H1 (cell line): Measurements from ENCODE around the gene CEP350. TPM values are rescaled to one million over a fixed set of nuclear protein-coding genes. Genes with fewer than 3 reads are reported as not detected.

Experiments
- CTCF ChIA-PET: fragments of 300-600 bp; sonication (Branson Sonifier 250); formaldehyde crosslinking; loops from one replicate; lab custom pipeline; 2021; ENCODE audit not compliant: partially characterized antibody; lab: Charles Lee
- POLR2A ChIA-PET: fragments of 300-600 bp; sonication (Branson Sonifier 250); formaldehyde crosslinking; loops from one replicate; lab custom pipeline; 2021; ENCODE audit warnings: inconsistent platforms; ENCODE audit not compliant: partially characterized antibody; lab: Charles Lee
- DNase-seq, 2 experiments: peaks; one replicate each; pipeline versions ENCODE4 v3.0.0 to v3.0.0-alpha.2; 2010 to 2022; ENCODE audit warnings: low spot score in 2 of 2, low read depth in 1 of 2, mixed read lengths in 1 of 2
- FAIRE-seq: peaks from 2 replicates; lab custom pipeline; 2011; peaks lifted over from hg19 to GRCh38; lab: Jason Lieb, UNC
- H2AFZ ChIP-seq: 2 replicates; pipeline ENCODE4 v1.8.1; 2012; ENCODE audit warnings: low read length, inconsistent platforms
- H2AK5ac ChIP-seq: 2 replicates; pipeline ENCODE4 v1.6.1; 2013; ENCODE audit warnings: low read depth, low read length
- H2BK120ac ChIP-seq: replicated peaks from 2 replicates; pipeline ENCODE3; 2013; ENCODE audit warnings: low read depth, low read length, inconsistent platforms
- H2BK12ac ChIP-seq: 2 replicates; pipeline ENCODE4 v1.6.1; 2013; ENCODE audit warnings: low read depth, low read length
- H2BK15ac ChIP-seq: 2 replicates; pipeline ENCODE4 v1.6.1; 2013; ENCODE audit warnings: low read length
- H2BK20ac ChIP-seq: 2 replicates; pipeline ENCODE4 v1.6.1; 2013; ENCODE audit warnings: low read length
- H2BK5ac ChIP-seq: 2 replicates; pipeline ENCODE4 v1.6.1; 2013; ENCODE audit warnings: low read depth, low read length
- H3K14ac ChIP-seq: 2 replicates; pipeline ENCODE4 v1.6.1; 2013; ENCODE audit warnings: inconsistent platforms; ENCODE audit not compliant: insufficient read length
- H3K18ac ChIP-seq: 2 replicates; pipeline ENCODE4 v1.6.1; 2013; ENCODE audit warnings: low read length; ENCODE audit errors: extremely low read depth
- H3K23ac ChIP-seq: 2 replicates; pipeline ENCODE4 v1.6.1; 2013; ENCODE audit warnings: inconsistent platforms; ENCODE audit not compliant: insufficient read length
- H3K23me2 ChIP-seq: 2 replicates; pipeline ENCODE4 v1.6.1; 2013; ENCODE audit warnings: low read depth, low read length
- H3K27ac ChIP-seq: 2 replicates; pipeline ENCODE4 v1.6.1; 2011; ENCODE audit warnings: low read depth, low read length, inconsistent platforms
- H3K27me3 ChIP-seq, 4 experiments: replicated peaks in 1 of 4; 1 replicate in 1 of 4; 2 replicates in 3 of 4; pipeline versions ENCODE4 v1.6.1 to v1.8.1; 2011 to 2013; ENCODE audit warnings: low read length in 3 of 4, mild to moderate bottlenecking in 3 of 4, inconsistent platforms in 2 of 4, mixed read lengths in 2 of 4, moderate library complexity in 1 of 4; ENCODE audit not compliant: control insufficient read depth in 3 of 4, insufficient read depth in 3 of 4; ENCODE audit errors: extremely low read depth in 1 of 4
- H3K36me3 ChIP-seq, 4 experiments: 2 replicates each; pipeline versions ENCODE4 v1.6.1 to v1.8.1; 2011 to 2013; ENCODE audit warnings: mild to moderate bottlenecking in 4 of 4, low read length in 3 of 4, moderate library complexity in 2 of 4, control low read depth in 1 of 4, inconsistent platforms in 1 of 4; ENCODE audit not compliant: insufficient read depth in 4 of 4, control insufficient read depth in 2 of 4
- H3K4ac ChIP-seq: replicated peaks from 2 replicates; pipeline ENCODE3; 2013; ENCODE audit warnings: low read length, low read depth, mixed read lengths, inconsistent platforms; ENCODE audit not compliant: insufficient read length
- H3K4me1 ChIP-seq, 4 experiments: replicated peaks in 1 of 4; 1 replicate in 1 of 4; 2 replicates in 3 of 4; pipeline versions ENCODE4 v1.6.1 to v1.8.1; 2011 to 2013; ENCODE audit warnings: low read length in 3 of 4, inconsistent platforms in 2 of 4, mixed read lengths in 1 of 4; ENCODE audit not compliant: insufficient read depth in 4 of 4, control insufficient read depth in 3 of 4
- H3K4me2 ChIP-seq, 2 experiments: 2 replicates each; pipeline versions ENCODE4 v1.6.1 to v1.8.1; 2011 to 2013; ENCODE audit warnings: low read depth in 2 of 2, low read length in 2 of 2, control low read depth in 1 of 2, inconsistent platforms in 1 of 2, mild to moderate bottlenecking in 1 of 2; ENCODE audit not compliant: insufficient read depth in 1 of 2
- H3K4me3 ChIP-seq, 4 experiments: fragments of 200-600, 300-600 bp in 1 of 4; sonication (generic), shearing (Covaris generic), sonication (Bioruptor Twin) in 1 of 4; 2 replicates each; pipeline versions ENCODE4 v1.5.1 to v1.8.1; 2011 to 2016; ENCODE audit warnings: low read length in 4 of 4, low read depth in 3 of 4, control low read depth in 2 of 4, inconsistent platforms in 2 of 4, mild to moderate bottlenecking in 2 of 4, mixed read lengths in 1 of 4, moderate library complexity in 1 of 4; ENCODE audit not compliant: insufficient read depth in 2 of 4; ENCODE audit errors: extremely low read depth in 1 of 4
- H3K56ac ChIP-seq: replicated peaks from 2 replicates; pipeline ENCODE3; 2013; ENCODE audit warnings: low read depth, mild to moderate bottlenecking, mixed read lengths, low read length, inconsistent platforms; ENCODE audit not compliant: insufficient read length
- H3K79me1 ChIP-seq: 2 replicates; pipeline ENCODE4 v1.6.1; 2013; ENCODE audit warnings: low read depth, low read length, control low read depth
- H3K79me2 ChIP-seq, 2 experiments: 2 replicates each; pipeline versions ENCODE4 v1.6.1 to v1.8.1; 2012 to 2013; ENCODE audit warnings: low read length in 2 of 2, mild to moderate bottlenecking in 2 of 2, inconsistent platforms in 1 of 2; ENCODE audit not compliant: insufficient read depth in 2 of 2, control insufficient read depth in 1 of 2
- H3K9ac ChIP-seq, 4 experiments: replicated peaks in 1 of 4; 1 replicate in 1 of 4; 2 replicates in 3 of 4; pipeline versions ENCODE4 v1.6.1 to v1.8.1; 2011 to 2013; ENCODE audit warnings: low read depth in 3 of 4, low read length in 3 of 4, control low read depth in 2 of 4, mild to moderate bottlenecking in 2 of 4, moderate library complexity in 2 of 4, inconsistent platforms in 1 of 4; ENCODE audit errors: extremely low read depth in 1 of 4
- H3K9me3 ChIP-seq, 2 experiments: 2 replicates each; pipeline versions ENCODE4 v1.6.1 to v1.8.1; 2012 to 2013; ENCODE audit warnings: mild to moderate bottlenecking in 2 of 2, moderate library complexity in 2 of 2, control low read depth in 1 of 2, inconsistent platforms in 1 of 2, low read depth in 1 of 2, low read length in 1 of 2, mixed read lengths in 1 of 2; ENCODE audit not compliant: insufficient read depth in 2 of 2
- H4K20me1 ChIP-seq, 2 experiments: replicated peaks in 1 of 2; 2 replicates each; pipeline versions ENCODE3 to v1.8.1; 2011 to 2013; ENCODE audit warnings: inconsistent platforms in 2 of 2, low read length in 2 of 2, mild to moderate bottlenecking in 1 of 2; ENCODE audit not compliant: insufficient read depth in 2 of 2, control insufficient read depth in 1 of 2
- H4K5ac ChIP-seq: 2 replicates; pipeline ENCODE4 v1.6.1; 2013; ENCODE audit warnings: low read length, low read depth, mixed read lengths, inconsistent platforms; ENCODE audit not compliant: insufficient read length
- H4K8ac ChIP-seq: 2 replicates; pipeline ENCODE4 v1.8.0; 2013; ENCODE audit warnings: mild to moderate bottlenecking, moderate library complexity, low read length, inconsistent platforms; ENCODE audit not compliant: insufficient read depth; ENCODE audit errors: extremely low read depth
- H4K91ac ChIP-seq: replicated peaks from 2 replicates; pipeline ENCODE3; 2013; ENCODE audit warnings: low read length, mixed read lengths, inconsistent platforms; ENCODE audit not compliant: insufficient read length
- NRF1 ChIP-seq: IDR thresholded peaks from 2 replicates; pipeline ENCODE4 v1.6.1; 2011; ENCODE audit warnings: mild to moderate bottlenecking, low read depth, low read length, improper control_type of control experiment
- POLR2A ChIP-seq, 2 experiments: IDR thresholded peaks; 1 replicate in 1 of 2; 2 replicates in 1 of 2; pipeline ENCODE4 v1.6.1; 2011; ENCODE audit warnings: low read depth in 2 of 2, low read length in 2 of 2, mild to moderate bottlenecking in 2 of 2; ENCODE audit errors: control extremely low read depth in 1 of 2
- SUZ12 ChIP-seq: fragments of 200-600 bp; sonication (generic); IDR thresholded peaks from 2 replicates; pipeline ENCODE4 v1.6.1; 2012; ENCODE audit warnings: mild to moderate bottlenecking, inconsistent platforms, low read length, moderate library complexity, mixed read lengths
- WGBS, 2 experiments: shearing (Covaris generic) in 1 of 2; methylation state at CpG; one replicate each; pipeline versions ENCODE4 v1.1.6 to v1.1.7; 2013 to 2015; ENCODE audit warnings: low lambda C conversion rate in 2 of 2, mixed read lengths in 2 of 2, inconsistent platforms in 1 of 2, low coverage in 1 of 2, missing lambda C conversion rate in 1 of 2; ENCODE audit not compliant: insufficient replicate concordance in 2 of 2, insufficient coverage in 1 of 2, insufficient read length in 1 of 2; ENCODE audit errors: extremely low coverage in 1 of 2, missing lambda C conversion rate in 1 of 2; 5-methylcytosine and 5-hydroxymethylcytosine counted together
- polyA plus RNA-seq, 7 experiments: library from polyadenylated mRNA; depleted of rRNA in 3 of 7; stranded (reverse) in 5 of 7; unstranded in 2 of 7; fragments of >200 nt in 5 of 7; fragments of 200-250 nt in 2 of 7; gene quantifications; 1 replicate in 5 of 7; 2 replicates in 1 of 7; 4 replicates in 1 of 7; pipeline versions ENCODE4 v1.2.1 to v1.2.3, GENCODE V29; 2011 to 2013; ENCODE audit warnings: missing spikeins in 2 of 7, mixed read lengths in 2 of 7
- total RNA-seq: library from RNA; stranded (reverse); fragmentation: NEBNext Ultra II Directional; extraction: Animal tissue kit (Norgen Biotek cat#: 25700); gene quantifications from 2 replicates; pipeline ENCODE4 v1.2.1, GENCODE V29; 2021
- TF ChIP-seq, protein P1 (sequence below), 3 experiments: IDR thresholded peaks; 1 replicate in 2 of 3; 2 replicates in 1 of 3; pipeline versions ENCODE4 v1.5.1 to v1.6.1; 2011; ENCODE audit warnings: low read length in 3 of 3, mild to moderate bottlenecking in 3 of 3, inconsistent platforms in 2 of 3, low read depth in 1 of 3, moderate library complexity in 1 of 3; ENCODE audit not compliant: insufficient read depth in 1 of 3; ENCODE audit errors: control extremely low read depth in 1 of 3

The CEP350 gene
- total and polyA plus RNA-seq, 2 of the 8 experiments (the other 6 are each of a cell fraction or from before 2014, with no cell fraction given), result 5.6 to 39.4 TPM

DNA sequence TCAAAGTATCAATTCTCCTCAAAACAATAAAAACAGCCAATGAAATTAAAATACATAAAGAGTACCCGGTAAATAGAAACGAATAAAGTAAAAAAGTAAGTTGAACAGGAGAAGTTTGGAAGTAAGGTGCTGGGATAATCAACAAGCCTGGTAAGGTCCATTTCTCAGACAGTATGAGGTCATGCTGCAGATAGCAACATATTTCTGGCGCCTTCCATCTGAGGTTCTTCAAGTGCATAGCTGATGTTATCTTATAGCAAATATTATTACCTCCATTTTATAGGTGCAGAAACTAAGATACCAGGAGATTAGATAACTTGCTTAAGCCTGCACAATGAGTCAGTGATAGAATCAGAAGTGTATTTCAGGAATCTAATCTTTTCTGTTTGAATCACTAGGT lies 23.7 kb upstream of the CEP350 start:
- Histone ChIP-seq H4K20me1 (no peaks in the 10 kb centered on the region), H3K4me2 (no peak overlapping the region), H3K14ac (no peak overlapping the region), H3K36me3 (no peaks in the 10 kb centered on the region), H3K18ac (no peak overlapping the region), H3K56ac (no peak overlapping the region), H3K4me1 (no peaks in the 10 kb centered on the region), H4K8ac (no peak overlapping the region), H3K27ac (no peak overlapping the region), H2AK5ac (no peak overlapping the region), H3K9me3 (no peaks in the 10 kb centered on the region), H2BK20ac (no peak overlapping the region), H3K27me3 (peaks cover 0 to 1% (median 0%) of the 10 kb centered on the region in 4 experiments; a peak in 1 of 7 replicates), H3K23ac (no peak overlapping the region), H3K79me2 (no peaks in the 10 kb centered on the region), H3K79me1 (no peaks in the 10 kb centered on the region), H4K5ac (no peak overlapping the region), H3K4me3 (no peak overlapping the region), H2BK15ac (no peak overlapping the region), H3K23me2 (no peaks in the 10 kb centered on the region), H3K9ac (no peak overlapping the region), H4K91ac (no peak overlapping the region), H2BK120ac (no peak overlapping the region), H2AFZ (no peak overlapping the region), H2BK5ac (no peak overlapping the region), H2BK12ac (no peak overlapping the region), H3K4ac (no peak overlapping the region)
- DNase-seq (no peak), FAIRE-seq (no peak)
- CTCF ChIA-PET, result no interaction called here
- POLR2A ChIA-PET, result no interaction called here
- 87% methylated on average over 3 of the region's 3 CpGs; no CpG with 5 or more reads in 1 of the 2 experiments for WGBS, 2 experiments
- TF ChIP-seq SUZ12 (no peak), NRF1 (no peak), POLR2A (IDR thresholded peaks at IDR 0.05; ENCODE audit: control extremely low read depth in 1 of 2, low read depth in 2 of 2, low read length in 2 of 2) (no peak)
- TF ChIP-seq, protein P1, sequence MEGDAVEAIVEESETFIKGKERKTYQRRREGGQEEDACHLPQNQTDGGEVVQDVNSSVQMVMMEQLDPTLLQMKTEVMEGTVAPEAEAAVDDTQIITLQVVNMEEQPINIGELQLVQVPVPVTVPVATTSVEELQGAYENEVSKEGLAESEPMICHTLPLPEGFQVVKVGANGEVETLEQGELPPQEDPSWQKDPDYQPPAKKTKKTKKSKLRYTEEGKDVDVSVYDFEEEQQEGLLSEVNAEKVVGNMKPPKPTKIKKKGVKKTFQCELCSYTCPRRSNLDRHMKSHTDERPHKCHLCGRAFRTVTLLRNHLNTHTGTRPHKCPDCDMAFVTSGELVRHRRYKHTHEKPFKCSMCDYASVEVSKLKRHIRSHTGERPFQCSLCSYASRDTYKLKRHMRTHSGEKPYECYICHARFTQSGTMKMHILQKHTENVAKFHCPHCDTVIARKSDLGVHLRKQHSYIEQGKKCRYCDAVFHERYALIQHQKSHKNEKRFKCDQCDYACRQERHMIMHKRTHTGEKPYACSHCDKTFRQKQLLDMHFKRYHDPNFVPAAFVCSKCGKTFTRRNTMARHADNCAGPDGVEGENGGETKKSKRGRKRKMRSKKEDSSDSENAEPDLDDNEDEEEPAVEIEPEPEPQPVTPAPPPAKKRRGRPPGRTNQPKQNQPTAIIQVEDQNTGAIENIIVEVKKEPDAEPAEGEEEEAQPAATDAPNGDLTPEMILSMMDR (IDR thresholded peaks at IDR 0.05; ENCODE audit: control extremely low read depth in 1 of 3, insufficient read depth in 1 of 3, low read depth in 1 of 3, low read length in 3 of 3), result no peak
